ENCODE data around the gene A1CF. TPM values are rescaled to one million over a fixed set of nuclear protein-coding genes. Genes with fewer than 3 reads are reported as not detected.
A peak's percentile ranks its signal among the peaks of the same experiment; 100 is the strongest.

A1CF gene
- total and polyA plus RNA-seq, 2 experiments from 2014 or later = not detected

DNA sequence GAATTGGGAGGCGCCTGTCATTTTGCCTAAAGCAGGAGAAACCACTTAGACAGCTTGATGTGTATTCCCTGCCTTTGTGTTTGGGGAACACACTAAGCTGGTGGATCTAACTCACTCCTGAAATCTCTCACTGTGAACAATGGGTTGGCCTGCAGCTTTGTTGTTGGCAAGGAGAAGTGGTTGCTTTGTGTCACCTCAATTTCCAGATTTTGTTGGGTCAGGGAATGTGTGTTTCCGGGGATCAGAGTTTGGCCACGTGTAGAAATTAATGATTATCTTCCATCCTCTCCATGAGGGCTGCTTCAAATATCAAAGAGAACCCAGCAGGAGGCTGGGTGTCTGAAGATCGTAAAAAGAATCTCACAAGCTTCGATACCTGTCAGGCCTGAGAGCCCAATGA, 27.8 kb downstream of the A1CF start:
- 0 out of 2 replicates have a peak overlapping the region, but pooled peaks have one; percentile 10 for H2AFZ ChIP-seq
- H3K27ac ChIP-seq = no peak overlapping the region
- H3K4me2 ChIP-seq (ENCODE audit: unreplicated experiment) = no peak overlapping the region
- H3K4me3 ChIP-seq = no peak overlapping the region
- DNase-seq = no peak
- H3K36me3 ChIP-seq (ENCODE audit: low read depth) = no peaks in the 10 kb centered on the region
- no peaks in the 10 kb centered on the region for H3F3A ChIP-seq (ENCODE audit: insufficient read depth)
- H3K27me3 ChIP-seq (replicated peaks; ENCODE audit: insufficient read depth) = peaks cover 3% of the 10 kb centered on the region; the same call in 1 of the 2 replicates
- TF ChIP-seq EZH2phosphoT487 (IDR thresholded peaks at IDR 0.05; ENCODE audit: insufficient read depth, low read depth) (no peak), EZH2 (IDR thresholded peaks at IDR 0.05; ENCODE audit: insufficient read depth, poor library complexity, severe bottlenecking) (no peak)
- H4K20me1 ChIP-seq (ENCODE audit: insufficient read depth) = no peaks in the 10 kb centered on the region
- H3K79me2 ChIP-seq (ENCODE audit: insufficient read depth) = no peaks in the 10 kb centered on the region
- H3K9me3 ChIP-seq (ENCODE audit: low read depth) = no peaks in the 10 kb centered on the region
- in situ Hi-C loops (cut with MboI) = no loop called here
- H3K9ac ChIP-seq = no peak overlapping the region
- no peaks in the 10 kb centered on the region for H3K9me2 ChIP-seq (ENCODE audit: insufficient read depth)
- peaks cover 4% of the 10 kb centered on the region; the same call in 1 of the 2 replicates for H3K4me1 ChIP-seq (ENCODE audit: insufficient read depth)
- 53 to 56% methylated on average over 5 of the region's 5 CpGs for WGBS, 2 experiments (ENCODE audit: low coverage in 1 of 2, low lambda C conversion rate in 2 of 2, missing lambda C conversion rate in 2 of 2)

GRCh38 chr10:50855461-50855860, 30.0 kb downstream of the A1CF start:
- WGBS, 2 experiments (ENCODE audit: low coverage in 1 of 2, low lambda C conversion rate in 2 of 2, missing lambda C conversion rate in 2 of 2) = 63 to 70% methylated on average over 1 of the region's 1 CpG
- Histone ChIP-seq H3K27me3 (replicated peaks; ENCODE audit: insufficient read depth) (no peaks in the 10 kb centered on the region), H3K36me3 (ENCODE audit: low read depth) (no peaks in the 10 kb centered on the region), H3K27ac (no peak overlapping the region), H3K9me2 (ENCODE audit: insufficient read depth) (no peaks in the 10 kb centered on the region), H2AFZ (no peak overlapping the region), H3K79me2 (ENCODE audit: insufficient read depth) (no peaks in the 10 kb centered on the region), H3K9ac (no peak overlapping the region), H3K4me1 (ENCODE audit: insufficient read depth) (peaks cover 15% of the 10 kb centered on the region), H3K9me3 (ENCODE audit: low read depth) (no peaks in the 10 kb centered on the region), H3K4me2 (ENCODE audit: unreplicated experiment) (no peak overlapping the region), H3K4me3 (no peak overlapping the region), H4K20me1 (ENCODE audit: insufficient read depth) (no peaks in the 10 kb centered on the region), H3F3A (ENCODE audit: insufficient read depth) (peaks cover 10% of the 10 kb centered on the region; the same call in 1 of the 2 replicates)
- no peak for DNase-seq
- TF ChIP-seq EZH2phosphoT487 (IDR thresholded peaks at IDR 0.05; ENCODE audit: insufficient read depth, low read depth) = no peak
- TF ChIP-seq EZH2 (IDR thresholded peaks at IDR 0.05; ENCODE audit: insufficient read depth, poor library complexity, severe bottlenecking) = no peak
- in situ Hi-C loops (cut with MboI) = no loop called here

DNA sequence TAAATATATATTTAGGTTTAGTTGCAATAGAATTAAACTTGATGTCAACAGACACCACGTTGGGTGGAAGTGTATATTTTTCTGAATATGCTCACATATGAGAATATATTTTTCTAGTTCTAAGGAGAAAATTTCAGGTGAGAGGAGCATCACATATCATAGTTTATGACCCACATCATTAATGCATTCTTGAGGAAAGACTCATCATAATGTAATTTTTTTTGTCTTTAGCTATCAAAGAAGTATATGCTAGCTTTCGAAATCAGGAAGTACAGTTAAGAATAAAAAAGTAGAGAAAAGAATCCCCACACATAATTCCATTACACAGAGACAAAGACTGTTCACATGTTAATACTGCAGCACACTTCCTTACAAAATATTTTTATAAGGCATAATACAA, 30.4 kb downstream of the A1CF start:
- H3K27me3 ChIP-seq (replicated peaks; ENCODE audit: insufficient read depth) = no peaks in the 10 kb centered on the region
- no peaks in the 10 kb centered on the region for H3K9me3 ChIP-seq (ENCODE audit: low read depth)
- in situ Hi-C loops (cut with MboI) = no loop called here
- peaks cover 19% of the 10 kb centered on the region for H3K4me1 ChIP-seq (ENCODE audit: insufficient read depth)
- 91 to 98% methylated on average over 2 of the region's 2 CpGs for WGBS, 2 experiments (ENCODE audit: low coverage in 1 of 2, low lambda C conversion rate in 2 of 2, missing lambda C conversion rate in 2 of 2)
- H3K27ac ChIP-seq = no peak overlapping the region
- peaks cover 14% of the 10 kb centered on the region; the same call in 1 of the 2 replicates for H3F3A ChIP-seq (ENCODE audit: insufficient read depth)
- no peak overlapping the region for H3K4me2 ChIP-seq (ENCODE audit: unreplicated experiment)
- no peak overlapping the region for H2AFZ ChIP-seq
- TF ChIP-seq EZH2 (IDR thresholded peaks at IDR 0.05; ENCODE audit: insufficient read depth, poor library complexity, severe bottlenecking) (no peak), EZH2phosphoT487 (IDR thresholded peaks at IDR 0.05; ENCODE audit: insufficient read depth, low read depth) (no peak)
- H3K9me2 ChIP-seq (ENCODE audit: insufficient read depth) = no peaks in the 10 kb centered on the region
- H4K20me1 ChIP-seq (ENCODE audit: insufficient read depth) = no peaks in the 10 kb centered on the region
- no peak overlapping the region for H3K4me3 ChIP-seq
- no peaks in the 10 kb centered on the region for H3K79me2 ChIP-seq (ENCODE audit: insufficient read depth)
- no peak overlapping the region for H3K9ac ChIP-seq
- no peak for DNase-seq
- no peaks in the 10 kb centered on the region for H3K36me3 ChIP-seq (ENCODE audit: low read depth)

GRCh38 chr10:50853557-50853956, 31.9 kb downstream of the A1CF start:
- Histone ChIP-seq H3K27me3 (replicated peaks; ENCODE audit: insufficient read depth) (no peaks in the 10 kb centered on the region), H3K9me2 (ENCODE audit: insufficient read depth) (no peaks in the 10 kb centered on the region), H3K36me3 (ENCODE audit: low read depth) (no peaks in the 10 kb centered on the region), H3K79me2 (ENCODE audit: insufficient read depth) (no peaks in the 10 kb centered on the region), H3F3A (ENCODE audit: insufficient read depth) (peaks cover 14% of the 10 kb centered on the region; the same call in 1 of the 2 replicates), H3K4me1 (ENCODE audit: insufficient read depth) (peaks cover 28% of the 10 kb centered on the region), H4K20me1 (ENCODE audit: insufficient read depth) (no peaks in the 10 kb centered on the region), H3K4me3 (no peak overlapping the region), H3K4me2 (ENCODE audit: unreplicated experiment) (no peak overlapping the region), H2AFZ (no peak overlapping the region), H3K9ac (no peak overlapping the region), H3K27ac (no peak overlapping the region), H3K9me3 (ENCODE audit: low read depth) (no peaks in the 10 kb centered on the region)
- 88 to 90% methylated on average over 3 of the region's 3 CpGs for WGBS, 2 experiments (ENCODE audit: low coverage in 1 of 2, low lambda C conversion rate in 2 of 2, missing lambda C conversion rate in 2 of 2)
- no peak for DNase-seq
- in situ Hi-C loops (cut with MboI) = no loop called here
- TF ChIP-seq EZH2phosphoT487 (IDR thresholded peaks at IDR 0.05; ENCODE audit: insufficient read depth, low read depth) = no peak
- TF ChIP-seq EZH2 (IDR thresholded peaks at IDR 0.05; ENCODE audit: insufficient read depth, poor library complexity, severe bottlenecking) = no peak

Measured in GM23248 (cell line).